ENCODE data around the gene PRDM16. TPM values are rescaled to one million over a fixed set of nuclear protein-coding genes. Genes with fewer than 3 reads are reported as not detected.

Gene PRDM16
- total and polyA plus RNA-seq, 2 of the 4 experiments (the other 2 are of a cell fraction) = 0.02 TPM; not detected in 1

DNA sequence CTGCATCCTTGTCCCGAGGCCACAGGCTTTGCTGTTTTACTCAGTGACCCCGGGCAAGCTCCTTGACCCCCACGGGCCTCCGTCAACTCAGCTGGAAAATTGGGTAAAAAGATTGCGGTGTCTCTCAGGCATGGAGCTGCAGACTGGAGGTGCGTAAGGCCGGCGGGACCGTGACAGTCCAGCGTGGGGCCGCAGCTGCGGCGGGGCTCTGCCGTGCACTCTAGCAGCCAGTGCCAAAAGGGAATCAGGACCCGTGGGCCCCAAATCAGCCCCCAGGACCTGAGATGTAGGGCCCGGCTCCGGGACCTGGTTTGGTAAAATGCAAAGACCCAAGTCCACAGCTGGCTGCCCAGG lies 158.3 kb downstream of the PRDM16 start:
- in situ Hi-C loops (cut with MboI; ENCODE audit: low sequenced_read_pairs) (no loop called here), dilution Hi-C loops (cut with HindIII; ENCODE audit: low sequenced_read_pairs, unreplicated experiment) (no loop called here), intact Hi-C loops (cut with micrococcal nuclease) (no loop called here)
- Histone ChIP-seq H3K9me3 (ENCODE audit: control insufficient read depth, insufficient read depth, low read length) (peaks cover 1% of the 10 kb centered on the region; the same call in 1 of the 2 replicates), H4K5ac (ENCODE audit: low read depth, low read length) (no peak overlapping the region), H3K23ac (ENCODE audit: low read depth, low read length) (no peak overlapping the region), H2BK5ac (ENCODE audit: low read depth, low read length, poor library complexity, severe bottlenecking) (no peak overlapping the region), H3K79me1 (ENCODE audit: low read depth in 1 of 2, low read length in 2 of 2) (no peaks in the 10 kb centered on the region), H4K8ac (ENCODE audit: low read depth in 2 of 2, low read length in 2 of 2) (no peak overlapping the region), H3K9ac (ENCODE audit: low read depth, low read length) (no peak overlapping the region), H4K20me1 (ENCODE audit: insufficient read depth, low read length) (no peaks in the 10 kb centered on the region), H2BK120ac (ENCODE audit: low read depth, low read length) (no peak overlapping the region), H3K27me3 (ENCODE audit: control insufficient read depth, insufficient read depth, low read length) (no peaks in the 10 kb centered on the region; the same call in 1 of the 2 replicates), H3K4me3 (ENCODE audit: insufficient read depth, low read depth, low read length) (no peak overlapping the region), H2BK20ac (ENCODE audit: low read depth, low read length) (no peak overlapping the region), H3K4me2 (ENCODE audit: low read depth, low read length) (no peak overlapping the region), H3K4me1 (ENCODE audit: control insufficient read depth, insufficient read depth, low read length) (no peaks in the 10 kb centered on the region), H2AK5ac (ENCODE audit: low read depth, low read length) (no peak overlapping the region), H4K91ac (ENCODE audit: insufficient read depth, low read depth, low read length) (no peak overlapping the region), H2AFZ (replicated peaks; ENCODE audit: low read length, poor library complexity) (no peak overlapping the region), H3K36me3 (ENCODE audit: control insufficient read depth, insufficient read depth, low read length) (no peaks in the 10 kb centered on the region), H2AK9ac (replicated peaks; ENCODE audit: low read depth, low read length, poor library complexity) (no peak overlapping the region), H2BK15ac (ENCODE audit: low read depth, low read length) (no peak overlapping the region), H3K27ac (ENCODE audit: insufficient read depth, low read length) (no peak overlapping the region), H3K18ac (ENCODE audit: low read depth, low read length) (no peak overlapping the region), H3K56ac (ENCODE audit: extremely low read depth, insufficient read depth, low read length) (no peak overlapping the region), H3K9me1 (ENCODE audit: insufficient read depth, low read length) (no peaks in the 10 kb centered on the region), H3K14ac (replicated peaks; ENCODE audit: low read depth, low read length) (no peak overlapping the region), H3K4ac (ENCODE audit: low read depth, low read length) (no peak overlapping the region)
- CTCF ChIA-PET = no interaction called here
- TF ChIP-seq MAZ (IDR thresholded peaks at IDR 0.05; ENCODE audit: borderline replicate concordance, low read depth, low read length) (no peak), SMC3 (IDR thresholded peaks at IDR 0.05; ENCODE audit: low read depth, low read length) (no peak), CHD1 (IDR thresholded peaks at IDR 0.05; ENCODE audit: low read depth, low read length) (no peak), RCOR1 (IDR thresholded peaks at IDR 0.05; ENCODE audit: insufficient replicate concordance, low read length) (no peak), POLR2A (IDR thresholded peaks at IDR 0.05; ENCODE audit: low read depth, low read length) (no peak), MXI1 (IDR thresholded peaks at IDR 0.05; ENCODE audit: borderline replicate concordance, low read depth, low read length) (no peak), NFE2L2 (IDR thresholded peaks at IDR 0.05; ENCODE audit: low read depth, low read length) (no peak), RFX5 (IDR thresholded peaks at IDR 0.05; ENCODE audit: low read depth, low read length) (no peak), FOS (IDR thresholded peaks at IDR 0.05; ENCODE audit: low read depth, low read length) (no peak), MAFK (IDR thresholded peaks at IDR 0.05; ENCODE audit: low read depth, low read length) (no peak), BHLHE40 (IDR thresholded peaks at IDR 0.05; ENCODE audit: low read depth, low read length) (no peak), CEBPB (IDR thresholded peaks at IDR 0.05; ENCODE audit: low read depth, low read length) (no peak)
- TF ChIP-seq, protein P1, sequence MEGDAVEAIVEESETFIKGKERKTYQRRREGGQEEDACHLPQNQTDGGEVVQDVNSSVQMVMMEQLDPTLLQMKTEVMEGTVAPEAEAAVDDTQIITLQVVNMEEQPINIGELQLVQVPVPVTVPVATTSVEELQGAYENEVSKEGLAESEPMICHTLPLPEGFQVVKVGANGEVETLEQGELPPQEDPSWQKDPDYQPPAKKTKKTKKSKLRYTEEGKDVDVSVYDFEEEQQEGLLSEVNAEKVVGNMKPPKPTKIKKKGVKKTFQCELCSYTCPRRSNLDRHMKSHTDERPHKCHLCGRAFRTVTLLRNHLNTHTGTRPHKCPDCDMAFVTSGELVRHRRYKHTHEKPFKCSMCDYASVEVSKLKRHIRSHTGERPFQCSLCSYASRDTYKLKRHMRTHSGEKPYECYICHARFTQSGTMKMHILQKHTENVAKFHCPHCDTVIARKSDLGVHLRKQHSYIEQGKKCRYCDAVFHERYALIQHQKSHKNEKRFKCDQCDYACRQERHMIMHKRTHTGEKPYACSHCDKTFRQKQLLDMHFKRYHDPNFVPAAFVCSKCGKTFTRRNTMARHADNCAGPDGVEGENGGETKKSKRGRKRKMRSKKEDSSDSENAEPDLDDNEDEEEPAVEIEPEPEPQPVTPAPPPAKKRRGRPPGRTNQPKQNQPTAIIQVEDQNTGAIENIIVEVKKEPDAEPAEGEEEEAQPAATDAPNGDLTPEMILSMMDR (conservative IDR thresholded peaks at IDR 0.05; ENCODE audit: low read depth, low read length) = no peak
- TF ChIP-seq, protein P2, sequence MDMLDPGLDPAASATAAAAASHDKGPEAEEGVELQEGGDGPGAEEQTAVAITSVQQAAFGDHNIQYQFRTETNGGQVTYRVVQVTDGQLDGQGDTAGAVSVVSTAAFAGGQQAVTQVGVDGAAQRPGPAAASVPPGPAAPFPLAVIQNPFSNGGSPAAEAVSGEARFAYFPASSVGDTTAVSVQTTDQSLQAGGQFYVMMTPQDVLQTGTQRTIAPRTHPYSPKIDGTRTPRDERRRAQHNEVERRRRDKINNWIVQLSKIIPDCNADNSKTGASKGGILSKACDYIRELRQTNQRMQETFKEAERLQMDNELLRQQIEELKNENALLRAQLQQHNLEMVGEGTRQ (IDR thresholded peaks at IDR 0.05; ENCODE audit: low read depth, low read length) = no peak
- TF ChIP-seq, protein P3, sequence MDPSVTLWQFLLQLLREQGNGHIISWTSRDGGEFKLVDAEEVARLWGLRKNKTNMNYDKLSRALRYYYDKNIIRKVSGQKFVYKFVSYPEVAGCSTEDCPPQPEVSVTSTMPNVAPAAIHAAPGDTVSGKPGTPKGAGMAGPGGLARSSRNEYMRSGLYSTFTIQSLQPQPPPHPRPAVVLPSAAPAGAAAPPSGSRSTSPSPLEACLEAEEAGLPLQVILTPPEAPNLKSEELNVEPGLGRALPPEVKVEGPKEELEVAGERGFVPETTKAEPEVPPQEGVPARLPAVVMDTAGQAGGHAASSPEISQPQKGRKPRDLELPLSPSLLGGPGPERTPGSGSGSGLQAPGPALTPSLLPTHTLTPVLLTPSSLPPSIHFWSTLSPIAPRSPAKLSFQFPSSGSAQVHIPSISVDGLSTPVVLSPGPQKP (IDR thresholded peaks at IDR 0.05; ENCODE audit: borderline replicate concordance, low read depth, low read length) = no peak
- no TSS peak for BruUV-seq (replicated peaks)
- POLR2A ChIA-PET (ENCODE audit: unreplicated experiment) = no interaction called here
- ATAC-seq (ENCODE audit: low read depth) (no peak), DNase-seq (no peak)
- WGBS, 2 experiments (ENCODE audit: extremely low coverage in 2 of 2, insufficient read length in 1 of 2) = no CpG with 5 or more reads among the region's 17 CpGs
